HEK293 (cell line): ENCODE results near the gene RMND1.

Experiments
- CTCF ChIP-seq: fragments of 450-650 bp; formaldehyde crosslinking; IDR thresholded peaks from 2 replicates; pipeline ENCODE4 v1.5.1; 2016; ENCODE audit warnings: missing biosample characterization, missing genetic modification characterization
- MYNN ChIP-seq: fragments of 450-650 bp; formaldehyde crosslinking; IDR thresholded peaks from 2 replicates; pipeline ENCODE4 v1.5.1; 2016; ENCODE audit warnings: missing biosample characterization, missing genetic modification characterization, borderline replicate concordance
- PRDM10 ChIP-seq: fragments of 450-650 bp; formaldehyde crosslinking; IDR thresholded peaks from 2 replicates; pipeline ENCODE4 v1.5.1; 2016; ENCODE audit warnings: missing biosample characterization, missing genetic modification characterization
- TRIM28 ChIP-seq: IDR thresholded peaks from 2 replicates; pipeline ENCODE4 v1.6.1; 2011; ENCODE audit warnings: low read length, control low read depth, borderline replicate concordance
- YY1 ChIP-seq: fragments of 450-650 bp; formaldehyde crosslinking; IDR thresholded peaks from 2 replicates; pipeline ENCODE4 v1.5.1; 2018; ENCODE audit warnings: missing biosample characterization, missing genetic modification characterization
- ZBTB26 ChIP-seq: fragments of 450-650 bp; formaldehyde crosslinking; optimal IDR thresholded peaks from 2 replicates; pipeline ENCODE3; 2016; ENCODE audit warnings: missing biosample characterization, mild to moderate bottlenecking, missing genetic modification characterization
- ZFP37 ChIP-seq: fragments of 450-650 bp; formaldehyde crosslinking; IDR thresholded peaks from 2 replicates; pipeline ENCODE4 v1.5.1; 2016; ENCODE audit warnings: missing biosample characterization, missing genetic modification characterization
- ZNF132 ChIP-seq: fragments of 450-650 bp; formaldehyde crosslinking; IDR thresholded peaks from 2 replicates; pipeline ENCODE4 v1.5.1; 2017; ENCODE audit warnings: missing biosample characterization, missing genetic modification characterization, borderline replicate concordance
- ZNF175 ChIP-seq: fragments of 450-650 bp; formaldehyde crosslinking; IDR thresholded peaks from 2 replicates; pipeline ENCODE4 v1.5.1; 2016; ENCODE audit warnings: missing biosample characterization, missing genetic modification characterization
- ZNF664 ChIP-seq: fragments of 450-650 bp; formaldehyde crosslinking; IDR thresholded peaks from 2 replicates; pipeline ENCODE4 v1.5.1; 2016; ENCODE audit warnings: missing biosample characterization, missing genetic modification characterization

GRCh38 chr6:151440930-151441329, 11.0 kb downstream of the RMND1 start:
- no peak for TF ChIP-seq CTCF (tag by site-specific recombination)
- TF ChIP-seq MYNN (tag by site-specific recombination) = no peak
- no peak for TF ChIP-seq ZNF132 (tag by site-specific recombination)
- TF ChIP-seq TRIM28 = no peak
- no peak for TF ChIP-seq PRDM10 (tag by site-specific recombination)
- no peak for TF ChIP-seq YY1 (tag by site-specific recombination)
- TF ChIP-seq ZNF175 (tag by site-specific recombination) = no peak
- TF ChIP-seq ZNF664 (tag by site-specific recombination) = no peak
- TF ChIP-seq ZFP37 (tag by site-specific recombination) = no peak
- no peak for TF ChIP-seq ZBTB26
